ENCODE measurements around the gene CD80.

CD80 gene

DNA sequence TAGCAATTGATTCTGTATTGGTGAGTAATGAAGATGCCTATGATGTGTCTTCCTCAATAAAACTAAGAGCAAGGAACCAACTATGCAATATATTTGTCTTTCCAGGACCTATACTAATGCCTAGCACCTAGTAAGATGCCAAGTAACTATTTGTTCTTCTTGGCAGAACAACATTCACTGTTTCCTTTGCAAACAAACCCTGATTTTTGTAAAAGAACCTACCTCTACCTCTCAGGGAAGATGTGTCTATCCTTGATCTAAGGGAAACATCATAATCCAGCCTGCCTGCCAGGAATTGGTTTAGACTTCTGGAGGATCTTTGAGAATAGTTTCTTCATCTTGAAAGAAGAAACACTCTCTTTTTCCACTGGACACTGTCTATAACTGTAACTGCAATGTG is 16.1 kb upstream of the CD80 start (continued):
- TF ChIP-seq ZNF529 (tag by site-specific recombination; IDR thresholded peaks at IDR 0.05; ENCODE audit: insufficient replicate concordance): no peak
- TF ChIP-seq, protein P1, sequence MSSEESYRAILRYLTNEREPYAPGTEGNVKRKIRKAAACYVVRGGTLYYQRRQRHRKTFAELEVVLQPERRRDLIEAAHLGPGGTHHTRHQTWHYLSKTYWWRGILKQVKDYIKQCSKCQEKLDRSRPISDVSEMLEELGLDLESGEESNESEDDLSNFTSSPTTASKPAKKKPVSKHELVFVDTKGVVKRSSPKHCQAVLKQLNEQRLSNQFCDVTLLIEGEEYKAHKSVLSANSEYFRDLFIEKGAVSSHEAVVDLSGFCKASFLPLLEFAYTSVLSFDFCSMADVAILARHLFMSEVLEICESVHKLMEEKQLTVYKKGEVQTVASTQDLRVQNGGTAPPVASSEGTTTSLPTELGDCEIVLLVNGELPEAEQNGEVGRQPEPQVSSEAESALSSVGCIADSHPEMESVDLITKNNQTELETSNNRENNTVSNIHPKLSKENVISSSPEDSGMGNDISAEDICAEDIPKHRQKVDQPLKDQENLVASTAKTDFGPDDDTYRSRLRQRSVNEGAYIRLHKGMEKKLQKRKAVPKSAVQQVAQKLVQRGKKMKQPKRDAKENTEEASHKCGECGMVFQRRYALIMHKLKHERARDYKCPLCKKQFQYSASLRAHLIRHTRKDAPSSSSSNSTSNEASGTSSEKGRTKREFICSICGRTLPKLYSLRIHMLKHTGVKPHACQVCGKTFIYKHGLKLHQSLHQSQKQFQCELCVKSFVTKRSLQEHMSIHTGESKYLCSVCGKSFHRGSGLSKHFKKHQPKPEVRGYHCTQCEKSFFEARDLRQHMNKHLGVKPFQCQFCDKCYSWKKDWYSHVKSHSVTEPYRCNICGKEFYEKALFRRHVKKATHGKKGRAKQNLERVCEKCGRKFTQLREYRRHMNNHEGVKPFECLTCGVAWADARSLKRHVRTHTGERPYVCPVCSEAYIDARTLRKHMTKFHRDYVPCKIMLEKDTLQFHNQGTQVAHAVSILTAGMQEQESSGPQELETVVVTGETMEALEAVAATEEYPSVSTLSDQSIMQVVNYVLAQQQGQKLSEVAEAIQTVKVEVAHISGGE (tag by site-specific recombination; conservative IDR thresholded peaks at IDR 0.05; ENCODE audit: low read depth): no peak
- no peak for TF ChIP-seq ZNF747 (tag by site-specific recombination; IDR thresholded peaks at IDR 0.05)
- TF ChIP-seq RBAK (tag by site-specific recombination; IDR thresholded peaks at IDR 0.05): no peak
- TF ChIP-seq ZNF292 (tag by site-specific recombination; IDR thresholded peaks at IDR 0.05; ENCODE audit: borderline replicate concordance, low read depth): no peak
- TF ChIP-seq ZFP3 (tag by site-specific recombination; IDR thresholded peaks at IDR 0.05; ENCODE audit: low read depth): no peak
- no peak for TF ChIP-seq ZNF48 (tag by site-specific recombination; IDR thresholded peaks at IDR 0.05)
- no peak for TF ChIP-seq MZF1 (tag by site-specific recombination; IDR thresholded peaks at IDR 0.05; ENCODE audit: borderline replicate concordance)

DNA sequence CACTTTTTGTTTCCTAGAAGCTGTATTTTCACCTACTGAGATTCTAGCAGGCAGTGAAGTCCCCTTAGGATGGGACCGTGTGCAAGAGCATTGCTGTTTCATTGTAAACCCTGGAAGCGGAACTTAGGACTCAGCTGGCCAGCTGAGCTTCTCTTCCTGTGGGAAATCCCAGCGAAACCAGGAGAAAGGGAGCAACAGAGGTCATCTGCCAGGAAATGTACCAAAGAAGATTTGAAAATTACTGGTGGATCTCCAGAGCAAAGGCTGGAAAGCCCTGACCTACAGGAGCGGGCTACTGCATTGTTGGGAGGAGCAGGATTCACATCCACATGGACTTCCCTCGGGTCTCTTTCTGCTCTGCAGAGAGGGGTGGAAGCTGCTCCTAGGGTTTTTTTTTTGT is 12.3 kb upstream of the CD80 start:
- no peak overlapping the region for H3K27ac ChIP-seq (ENCODE audit: extremely low read depth, low read depth, low read length)
- no peaks in the 10 kb centered on the region for H3K9me3 ChIP-seq (ENCODE audit: control insufficient read depth, insufficient read depth, low read depth, low read length)
- no peak overlapping the region for H3K4me3 ChIP-seq (ENCODE audit: low read depth, low read length)
- no peaks in the 10 kb centered on the region for H3K36me3 ChIP-seq (ENCODE audit: control insufficient read depth in 2 of 2, insufficient read depth in 1 of 2, low read length in 2 of 2)
- ChIA-PET POLR2A (no interaction called here), CTCF (no interaction called here)
- H3K4me1 ChIP-seq (ENCODE audit: control insufficient read depth, insufficient read depth, low read length): no peaks in the 10 kb centered on the region
- TF ChIP-seq HOXC10 (CRISPR knock-in tag; IDR thresholded peaks at IDR 0.05): no peak
- TF ChIP-seq ZNF837 (tag by site-specific recombination; IDR thresholded peaks at IDR 0.05): no peak
- no peak for TF ChIP-seq ZNF140 (tag by site-specific recombination; IDR thresholded peaks at IDR 0.05)
- no peak for TF ChIP-seq ZNF132 (tag by site-specific recombination; IDR thresholded peaks at IDR 0.05; ENCODE audit: borderline replicate concordance)
- TF ChIP-seq, protein P2, sequence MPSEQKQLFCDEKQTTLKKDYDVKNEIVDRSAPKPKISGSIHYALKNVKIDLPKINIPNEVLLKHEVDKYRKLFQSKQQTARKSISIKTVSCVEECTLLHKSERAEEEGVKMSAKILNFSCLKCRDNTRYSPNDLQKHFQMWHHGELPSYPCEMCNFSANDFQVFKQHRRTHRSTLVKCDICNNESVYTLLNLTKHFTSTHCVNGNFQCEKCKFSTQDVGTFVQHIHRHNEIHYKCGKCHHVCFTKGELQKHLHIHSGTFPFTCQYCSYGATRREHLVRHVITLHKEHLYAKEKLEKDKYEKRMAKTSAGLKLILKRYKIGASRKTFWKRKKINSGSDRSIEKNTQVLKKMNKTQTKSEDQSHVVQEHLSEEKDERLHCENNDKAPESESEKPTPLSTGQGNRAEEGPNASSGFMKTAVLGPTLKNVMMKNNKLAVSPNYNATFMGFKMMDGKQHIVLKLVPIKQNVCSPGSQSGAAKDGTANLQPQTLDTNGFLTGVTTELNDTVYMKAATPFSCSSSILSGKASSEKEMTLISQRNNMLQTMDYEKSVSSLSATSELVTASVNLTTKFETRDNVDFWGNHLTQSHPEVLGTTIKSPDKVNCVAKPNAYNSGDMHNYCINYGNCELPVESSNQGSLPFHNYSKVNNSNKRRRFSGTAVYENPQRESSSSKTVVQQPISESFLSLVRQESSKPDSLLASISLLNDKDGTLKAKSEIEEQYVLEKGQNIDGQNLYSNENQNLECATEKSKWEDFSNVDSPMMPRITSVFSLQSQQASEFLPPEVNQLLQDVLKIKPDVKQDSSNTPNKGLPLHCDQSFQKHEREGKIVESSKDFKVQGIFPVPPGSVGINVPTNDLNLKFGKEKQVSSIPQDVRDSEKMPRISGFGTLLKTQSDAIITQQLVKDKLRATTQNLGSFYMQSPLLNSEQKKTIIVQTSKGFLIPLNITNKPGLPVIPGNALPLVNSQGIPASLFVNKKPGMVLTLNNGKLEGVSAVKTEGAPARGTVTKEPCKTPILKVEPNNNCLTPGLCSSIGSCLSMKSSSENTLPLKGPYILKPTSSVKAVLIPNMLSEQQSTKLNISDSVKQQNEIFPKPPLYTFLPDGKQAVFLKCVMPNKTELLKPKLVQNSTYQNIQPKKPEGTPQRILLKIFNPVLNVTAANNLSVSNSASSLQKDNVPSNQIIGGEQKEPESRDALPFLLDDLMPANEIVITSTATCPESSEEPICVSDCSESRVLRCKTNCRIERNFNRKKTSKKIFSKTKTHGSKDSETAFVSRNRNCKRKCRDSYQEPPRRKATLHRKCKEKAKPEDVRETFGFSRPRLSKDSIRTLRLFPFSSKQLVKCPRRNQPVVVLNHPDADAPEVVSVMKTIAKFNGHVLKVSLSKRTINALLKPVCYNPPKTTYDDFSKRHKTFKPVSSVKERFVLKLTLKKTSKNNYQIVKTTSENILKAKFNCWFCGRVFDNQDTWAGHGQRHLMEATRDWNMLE (tag by site-specific recombination; conservative IDR thresholded peaks at IDR 0.05; ENCODE audit: low read depth): no peak
- no peak for TF ChIP-seq MYNN (tag by site-specific recombination; IDR thresholded peaks at IDR 0.05; ENCODE audit: borderline replicate concordance)
- TF ChIP-seq KLF16 (tag by site-specific recombination; IDR thresholded peaks at IDR 0.05): no peak
- TF ChIP-seq MEIS1 (CRISPR knock-in tag; IDR thresholded peaks at IDR 0.05; ENCODE audit: borderline replicate concordance): no peak
- TF ChIP-seq GLIS1 (tag by site-specific recombination; IDR thresholded peaks at IDR 0.05): no peak
- no peak for TF ChIP-seq WT1 (tag by site-specific recombination; IDR thresholded peaks at IDR 0.05)
- TF ChIP-seq, protein P3, sequence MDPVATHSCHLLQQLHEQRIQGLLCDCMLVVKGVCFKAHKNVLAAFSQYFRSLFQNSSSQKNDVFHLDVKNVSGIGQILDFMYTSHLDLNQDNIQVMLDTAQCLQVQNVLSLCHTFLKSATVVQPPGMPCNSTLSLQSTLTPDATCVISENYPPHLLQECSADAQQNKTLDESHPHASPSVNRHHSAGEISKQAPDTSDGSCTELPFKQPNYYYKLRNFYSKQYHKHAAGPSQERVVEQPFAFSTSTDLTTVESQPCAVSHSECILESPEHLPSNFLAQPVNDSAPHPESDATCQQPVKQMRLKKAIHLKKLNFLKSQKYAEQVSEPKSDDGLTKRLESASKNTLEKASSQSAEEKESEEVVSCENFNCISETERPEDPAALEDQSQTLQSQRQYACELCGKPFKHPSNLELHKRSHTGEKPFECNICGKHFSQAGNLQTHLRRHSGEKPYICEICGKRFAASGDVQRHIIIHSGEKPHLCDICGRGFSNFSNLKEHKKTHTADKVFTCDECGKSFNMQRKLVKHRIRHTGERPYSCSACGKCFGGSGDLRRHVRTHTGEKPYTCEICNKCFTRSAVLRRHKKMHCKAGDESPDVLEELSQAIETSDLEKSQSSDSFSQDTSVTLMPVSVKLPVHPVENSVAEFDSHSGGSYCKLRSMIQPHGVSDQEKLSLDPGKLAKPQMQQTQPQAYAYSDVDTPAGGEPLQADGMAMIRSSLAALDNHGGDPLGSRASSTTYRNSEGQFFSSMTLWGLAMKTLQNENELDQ (tag by site-specific recombination; IDR thresholded peaks at IDR 0.05; ENCODE audit: low read depth): no peak
- no peak for TF ChIP-seq ZNF302 (tag by site-specific recombination; IDR thresholded peaks at IDR 0.05; ENCODE audit: low read depth)
- TF ChIP-seq ZNF76 (tag by site-specific recombination; IDR thresholded peaks at IDR 0.05; ENCODE audit: borderline replicate concordance, low read depth): no peak
- no peak for TF ChIP-seq ZNF266 (tag by site-specific recombination; IDR thresholded peaks at IDR 0.05; ENCODE audit: low read depth)
- no peak for TF ChIP-seq ZEB2 (tag by site-specific recombination; IDR thresholded peaks at IDR 0.05)
- TF ChIP-seq, protein P4, sequence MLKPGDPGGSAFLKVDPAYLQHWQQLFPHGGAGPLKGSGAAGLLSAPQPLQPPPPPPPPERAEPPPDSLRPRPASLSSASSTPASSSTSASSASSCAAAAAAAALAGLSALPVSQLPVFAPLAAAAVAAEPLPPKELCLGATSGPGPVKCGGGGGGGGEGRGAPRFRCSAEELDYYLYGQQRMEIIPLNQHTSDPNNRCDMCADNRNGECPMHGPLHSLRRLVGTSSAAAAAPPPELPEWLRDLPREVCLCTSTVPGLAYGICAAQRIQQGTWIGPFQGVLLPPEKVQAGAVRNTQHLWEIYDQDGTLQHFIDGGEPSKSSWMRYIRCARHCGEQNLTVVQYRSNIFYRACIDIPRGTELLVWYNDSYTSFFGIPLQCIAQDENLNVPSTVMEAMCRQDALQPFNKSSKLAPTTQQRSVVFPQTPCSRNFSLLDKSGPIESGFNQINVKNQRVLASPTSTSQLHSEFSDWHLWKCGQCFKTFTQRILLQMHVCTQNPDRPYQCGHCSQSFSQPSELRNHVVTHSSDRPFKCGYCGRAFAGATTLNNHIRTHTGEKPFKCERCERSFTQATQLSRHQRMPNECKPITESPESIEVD (tag by site-specific recombination; IDR thresholded peaks at IDR 0.05): no peak
